ENCODE data around the gene FOXN3.

- TF ChIP-seq, protein P1, sequence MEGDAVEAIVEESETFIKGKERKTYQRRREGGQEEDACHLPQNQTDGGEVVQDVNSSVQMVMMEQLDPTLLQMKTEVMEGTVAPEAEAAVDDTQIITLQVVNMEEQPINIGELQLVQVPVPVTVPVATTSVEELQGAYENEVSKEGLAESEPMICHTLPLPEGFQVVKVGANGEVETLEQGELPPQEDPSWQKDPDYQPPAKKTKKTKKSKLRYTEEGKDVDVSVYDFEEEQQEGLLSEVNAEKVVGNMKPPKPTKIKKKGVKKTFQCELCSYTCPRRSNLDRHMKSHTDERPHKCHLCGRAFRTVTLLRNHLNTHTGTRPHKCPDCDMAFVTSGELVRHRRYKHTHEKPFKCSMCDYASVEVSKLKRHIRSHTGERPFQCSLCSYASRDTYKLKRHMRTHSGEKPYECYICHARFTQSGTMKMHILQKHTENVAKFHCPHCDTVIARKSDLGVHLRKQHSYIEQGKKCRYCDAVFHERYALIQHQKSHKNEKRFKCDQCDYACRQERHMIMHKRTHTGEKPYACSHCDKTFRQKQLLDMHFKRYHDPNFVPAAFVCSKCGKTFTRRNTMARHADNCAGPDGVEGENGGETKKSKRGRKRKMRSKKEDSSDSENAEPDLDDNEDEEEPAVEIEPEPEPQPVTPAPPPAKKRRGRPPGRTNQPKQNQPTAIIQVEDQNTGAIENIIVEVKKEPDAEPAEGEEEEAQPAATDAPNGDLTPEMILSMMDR (IDR thresholded peaks at IDR 0.05), result no peak
- no peak for TF ChIP-seq POLR2A (IDR thresholded peaks at IDR 0.05)
These were observed 27.0 kb upstream of the FOXN3 start for GRCh38 chr14:89444044-89444443.

All from lower leg skin (tissue), 3 donors.